Astrocyte (in vitro differentiated cells and primary cell): ENCODE data around the gene RABGAP1L. TPM values are rescaled to one million over a fixed set of nuclear protein-coding genes. Genes with fewer than 3 reads are reported as not detected.

Source experiments
- DNase-seq: peaks from one replicate; pipeline ENCODE4 v3.0.0-alpha.2; 2010; ENCODE audit warnings: low read depth
- FAIRE-seq: peaks from 2 replicates; lab custom pipeline; 2011; peaks lifted over from hg19 to GRCh38; lab: Jason Lieb, UNC
- H2AFZ ChIP-seq: 2 replicates; pipeline ENCODE4 v1.6.0; 2012; ENCODE audit warnings: low read depth, low read length, inconsistent platforms
- H3K27ac ChIP-seq: 2 replicates; pipeline ENCODE4 v1.5.1; 2011; ENCODE audit warnings: low read depth, low read length, inconsistent platforms
- H3K27me3 ChIP-seq: 2 replicates; pipeline ENCODE4 v1.6.0; 2011; ENCODE audit warnings: low read length, inconsistent platforms; ENCODE audit not compliant: insufficient read depth
- H3K36me3 ChIP-seq: 2 replicates; pipeline ENCODE4 v1.5.1; 2011; ENCODE audit warnings: low read length, inconsistent platforms; ENCODE audit not compliant: insufficient read depth
- H3K4me1 ChIP-seq: 2 replicates; pipeline ENCODE4 v1.5.1; 2011; ENCODE audit warnings: low read length, inconsistent platforms; ENCODE audit not compliant: insufficient read depth
- H3K4me2 ChIP-seq: 2 replicates; pipeline ENCODE4 v1.6.0; 2012; ENCODE audit warnings: low read length, inconsistent platforms
- H3K4me3 ChIP-seq: 2 replicates; pipeline ENCODE4 v1.5.1; 2011; ENCODE audit warnings: low read depth, mild to moderate bottlenecking, low read length, inconsistent platforms; ENCODE audit not compliant: insufficient read depth
- H3K79me2 ChIP-seq: 2 replicates; pipeline ENCODE4 v1.6.0; 2012; ENCODE audit warnings: mild to moderate bottlenecking, low read length, inconsistent platforms; ENCODE audit not compliant: insufficient read depth
- H3K9ac ChIP-seq: 2 replicates; pipeline ENCODE4 v1.6.0; 2012; ENCODE audit warnings: mild to moderate bottlenecking, low read length, inconsistent platforms
- H3K9me3 ChIP-seq: 2 replicates; pipeline ENCODE4 v1.5.1; 2012; ENCODE audit warnings: low read depth, mild to moderate bottlenecking, low read length, inconsistent platforms; ENCODE audit not compliant: insufficient read depth
- H4K20me1 ChIP-seq: 2 replicates; pipeline ENCODE4 v1.6.0; 2012; ENCODE audit warnings: low read length, inconsistent platforms; ENCODE audit not compliant: insufficient read depth
- H3K27ac Mint-ChIP-seq: one replicate; pipeline ENCODE4 v1.8.0; 2021; ENCODE audit warnings: mild to moderate bottlenecking, mixed read lengths; ENCODE audit not compliant: unreplicated experiment
- H3K27me3 Mint-ChIP-seq: one replicate; pipeline ENCODE4 v1.8.0; 2021; ENCODE audit warnings: low read depth, mixed read lengths; ENCODE audit not compliant: unreplicated experiment
- H3K36me3 Mint-ChIP-seq: one replicate; pipeline ENCODE4 v1.8.0; 2021; ENCODE audit warnings: low read depth, mixed read lengths; ENCODE audit not compliant: unreplicated experiment
- H3K4me1 Mint-ChIP-seq: one replicate; pipeline ENCODE4 v1.8.0; 2021; ENCODE audit warnings: low read depth, mixed read lengths; ENCODE audit not compliant: unreplicated experiment
- H3K4me3 Mint-ChIP-seq: one replicate; pipeline ENCODE4 v1.8.0; 2021; ENCODE audit warnings: mild to moderate bottlenecking, moderate library complexity, mixed read lengths; ENCODE audit not compliant: unreplicated experiment
- H3K9me3 Mint-ChIP-seq: one replicate; pipeline ENCODE4 v1.8.0; 2021; ENCODE audit warnings: mild to moderate bottlenecking, mixed read lengths; ENCODE audit not compliant: unreplicated experiment
- EZH2 ChIP-seq: IDR thresholded peaks from 2 replicates; pipeline ENCODE4 v1.6.1; 2012; ENCODE audit warnings: mild to moderate bottlenecking, low read length, inconsistent platforms; ENCODE audit not compliant: insufficient read depth
- total RNA-seq: library from RNA; stranded (reverse); gene quantifications from 2 replicates; pipeline ENCODE4 v1.2.1, GENCODE V29; 2021
- TF ChIP-seq, protein P1 (sequence below): IDR thresholded peaks from 2 replicates; pipeline ENCODE4 v1.5.1; 2011; ENCODE audit warnings: low read depth, mild to moderate bottlenecking, inconsistent platforms, low read length, moderate library complexity; ENCODE audit not compliant: insufficient read depth

RABGAP1L gene
- total RNA-seq, 1 donor from 2014 or later: 40.2 TPM

DNA sequence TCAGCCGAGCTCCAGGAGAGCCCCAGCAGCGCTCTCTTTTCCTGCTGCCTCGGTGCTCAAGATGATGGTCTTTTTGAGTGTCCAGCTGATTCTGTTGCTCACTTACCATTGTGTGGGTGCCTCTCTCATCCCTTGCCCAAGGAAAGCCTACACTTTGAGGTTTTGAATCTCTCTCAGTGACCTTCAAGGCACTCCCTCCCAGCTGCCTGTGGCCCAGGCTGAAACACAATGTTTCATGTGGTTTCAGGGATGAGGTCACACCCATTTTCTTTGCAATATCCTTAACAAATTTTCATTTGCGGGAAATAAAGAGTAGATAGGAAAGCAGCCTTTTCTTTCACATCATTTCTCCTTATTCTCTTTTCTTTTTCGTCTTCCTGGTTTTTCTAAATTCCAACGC is 876.5 kb downstream of the RABGAP1L start:
- H3K36me3 Mint-ChIP-seq: no peaks in the 10 kb centered on the region
- no peaks in the 10 kb centered on the region for H3K36me3 ChIP-seq
- no peak overlapping the region for H3K4me3 Mint-ChIP-seq
- H3K79me2 ChIP-seq: no peaks in the 10 kb centered on the region
- H3K9me3 ChIP-seq: no peaks in the 10 kb centered on the region
- no peaks in the 10 kb centered on the region for H3K4me1 ChIP-seq
- peaks cover 10% of the 10 kb centered on the region for H3K4me1 Mint-ChIP-seq
- FAIRE-seq: no peak
- H3K27me3 ChIP-seq: peaks cover 5% of the 10 kb centered on the region
- no peaks in the 10 kb centered on the region for H3K9me3 Mint-ChIP-seq
- DNase-seq: no peak
- H2AFZ ChIP-seq: no peak overlapping the region
- H3K9ac ChIP-seq: no peak overlapping the region
- H3K4me2 ChIP-seq: no peak overlapping the region
- no peaks in the 10 kb centered on the region for H4K20me1 ChIP-seq
- no peak overlapping the region for H3K4me3 ChIP-seq
- H3K27ac ChIP-seq: no peak overlapping the region
- TF ChIP-seq, protein P1, sequence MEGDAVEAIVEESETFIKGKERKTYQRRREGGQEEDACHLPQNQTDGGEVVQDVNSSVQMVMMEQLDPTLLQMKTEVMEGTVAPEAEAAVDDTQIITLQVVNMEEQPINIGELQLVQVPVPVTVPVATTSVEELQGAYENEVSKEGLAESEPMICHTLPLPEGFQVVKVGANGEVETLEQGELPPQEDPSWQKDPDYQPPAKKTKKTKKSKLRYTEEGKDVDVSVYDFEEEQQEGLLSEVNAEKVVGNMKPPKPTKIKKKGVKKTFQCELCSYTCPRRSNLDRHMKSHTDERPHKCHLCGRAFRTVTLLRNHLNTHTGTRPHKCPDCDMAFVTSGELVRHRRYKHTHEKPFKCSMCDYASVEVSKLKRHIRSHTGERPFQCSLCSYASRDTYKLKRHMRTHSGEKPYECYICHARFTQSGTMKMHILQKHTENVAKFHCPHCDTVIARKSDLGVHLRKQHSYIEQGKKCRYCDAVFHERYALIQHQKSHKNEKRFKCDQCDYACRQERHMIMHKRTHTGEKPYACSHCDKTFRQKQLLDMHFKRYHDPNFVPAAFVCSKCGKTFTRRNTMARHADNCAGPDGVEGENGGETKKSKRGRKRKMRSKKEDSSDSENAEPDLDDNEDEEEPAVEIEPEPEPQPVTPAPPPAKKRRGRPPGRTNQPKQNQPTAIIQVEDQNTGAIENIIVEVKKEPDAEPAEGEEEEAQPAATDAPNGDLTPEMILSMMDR: no peak
- no peak for TF ChIP-seq EZH2
- H3K27me3 Mint-ChIP-seq: peaks cover 33% of the 10 kb centered on the region
- H3K27ac Mint-ChIP-seq: no peak overlapping the region

DNA sequence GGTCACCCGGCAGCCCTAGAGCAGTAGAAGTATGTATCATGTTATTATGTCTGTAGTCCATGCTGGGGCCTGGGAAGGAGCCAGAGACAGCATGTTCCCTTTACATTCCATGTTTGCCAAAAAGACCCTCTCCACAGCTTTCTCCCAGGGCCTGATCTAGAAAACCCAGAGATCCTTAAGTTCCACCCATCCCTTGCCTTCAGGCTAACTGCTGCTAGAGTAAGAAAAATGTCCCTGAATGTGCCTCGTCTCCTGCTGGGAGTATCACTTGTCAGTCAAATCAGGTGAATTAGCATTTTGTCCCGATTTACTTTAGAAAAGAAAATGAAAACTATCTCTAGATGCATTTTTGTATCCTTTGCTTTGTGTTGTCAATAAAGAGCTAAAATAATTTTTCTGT is 877.2 kb downstream of the RABGAP1L start:
- Mint-ChIP-seq H3K4me3 (no peak overlapping the region), H3K36me3 (no peaks in the 10 kb centered on the region), H3K27ac (no peak overlapping the region), H3K27me3 (peaks cover 28% of the 10 kb centered on the region), H3K9me3 (no peaks in the 10 kb centered on the region), H3K4me1 (peaks cover 10% of the 10 kb centered on the region)
- H3K4me1 ChIP-seq: no peaks in the 10 kb centered on the region
- no peaks in the 10 kb centered on the region for H3K36me3 ChIP-seq
- no peak overlapping the region for H3K27ac ChIP-seq
- FAIRE-seq (no peak), DNase-seq (no peak)
- no peak overlapping the region for H3K9ac ChIP-seq
- H4K20me1 ChIP-seq: no peaks in the 10 kb centered on the region
- TF ChIP-seq, protein P1: no peak
- TF ChIP-seq EZH2: no peak
- H3K4me2 ChIP-seq: no peak overlapping the region
- no peak overlapping the region for H3K4me3 ChIP-seq
- no peak overlapping the region for H2AFZ ChIP-seq
- no peaks in the 10 kb centered on the region for H3K79me2 ChIP-seq
- H3K27me3 ChIP-seq: peaks cover 5% of the 10 kb centered on the region
- no peaks in the 10 kb centered on the region for H3K9me3 ChIP-seq

DNA sequence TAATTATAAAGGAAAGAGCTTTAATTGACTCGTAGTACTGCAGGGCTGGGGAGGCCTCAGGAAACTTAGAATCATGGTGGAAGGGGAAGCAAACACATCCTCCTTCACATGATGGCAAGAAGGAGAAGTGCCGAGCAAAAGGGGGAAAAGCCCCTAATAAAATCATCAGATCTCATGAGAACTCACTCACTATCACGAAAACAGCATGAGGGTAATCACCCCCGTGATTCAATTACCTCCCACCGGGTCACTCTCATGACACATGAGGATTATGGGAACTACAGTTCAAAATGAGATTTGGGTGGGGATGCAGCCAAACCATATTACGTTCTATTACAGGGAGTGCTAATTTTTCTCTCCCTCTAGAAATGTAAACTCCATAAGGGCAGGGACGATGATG is 878.1 kb downstream of the RABGAP1L start:
- no peak for FAIRE-seq
- H2AFZ ChIP-seq: no peak overlapping the region
- Mint-ChIP-seq H3K9me3 (no peaks in the 10 kb centered on the region), H3K36me3 (no peaks in the 10 kb centered on the region), H3K27ac (no peak overlapping the region), H3K4me3 (no peak overlapping the region), H3K27me3 (peaks cover 28% of the 10 kb centered on the region), H3K4me1 (peaks cover 10% of the 10 kb centered on the region)
- H3K27ac ChIP-seq: no peak overlapping the region
- H3K79me2 ChIP-seq: no peaks in the 10 kb centered on the region
- H3K4me3 ChIP-seq: no peak overlapping the region
- H3K36me3 ChIP-seq: no peaks in the 10 kb centered on the region
- H3K4me2 ChIP-seq: no peak overlapping the region
- no peaks in the 10 kb centered on the region for H3K9me3 ChIP-seq
- H3K27me3 ChIP-seq: peaks cover 5% of the 10 kb centered on the region
- no peak for DNase-seq
- no peaks in the 10 kb centered on the region for H3K4me1 ChIP-seq
- H4K20me1 ChIP-seq: no peaks in the 10 kb centered on the region
- no peak overlapping the region for H3K9ac ChIP-seq
- TF ChIP-seq, protein P1: no peak
- no peak for TF ChIP-seq EZH2
